Trophoblast cell (in vitro differentiated cells and primary cell): ENCODE measurements around the gene PRODH2.
A peak's percentile ranks its signal among the peaks of the same experiment; 100 is the strongest.

Experiments
- DNase-seq, 2 donors: peaks; one replicate each; pipeline ENCODE4 v3.0.0-alpha.2; 2016
- H2AFZ ChIP-seq: 2 replicates; pipeline ENCODE4 v1.6.1; 2013; ENCODE audit warnings: low read length, moderate library complexity, mild to moderate bottlenecking; ENCODE audit not compliant: insufficient read depth, poor library complexity
- H2AK5ac ChIP-seq: 2 replicates; pipeline ENCODE4 v1.6.1; 2013; ENCODE audit warnings: mild to moderate bottlenecking, low read length
- H2BK120ac ChIP-seq: 2 replicates; pipeline ENCODE4 v1.6.1; 2013; ENCODE audit warnings: low read length, mild to moderate bottlenecking, moderate library complexity; ENCODE audit not compliant: insufficient read depth, poor library complexity
- H2BK12ac ChIP-seq: 2 replicates; pipeline ENCODE4 v1.6.1; 2013; ENCODE audit warnings: mild to moderate bottlenecking, low read length, moderate library complexity
- H2BK5ac ChIP-seq: 2 replicates; pipeline ENCODE4 v1.6.1; 2013; ENCODE audit warnings: low read length, low read depth, moderate library complexity, mild to moderate bottlenecking; ENCODE audit not compliant: poor library complexity
- H3K14ac ChIP-seq: 2 replicates; pipeline ENCODE4 v1.6.1; 2013; ENCODE audit warnings: mild to moderate bottlenecking, low read length
- H3K18ac ChIP-seq: 2 replicates; pipeline ENCODE4 v1.6.1; 2013; ENCODE audit warnings: mild to moderate bottlenecking, low read length
- H3K23ac ChIP-seq: 2 replicates; pipeline ENCODE4 v1.6.1; 2013; ENCODE audit warnings: low read length
- H3K27ac ChIP-seq: 2 replicates; pipeline ENCODE4 v1.5.1; 2013; ENCODE audit warnings: low read depth, mild to moderate bottlenecking, inconsistent platforms, low read length, moderate library complexity
- H3K27me3 ChIP-seq: 2 replicates; pipeline ENCODE4 v1.6.1; 2013; ENCODE audit warnings: inconsistent platforms, mild to moderate bottlenecking, low read length, moderate library complexity; ENCODE audit not compliant: insufficient read depth
- H3K36me3 ChIP-seq, 2 experiments: 1 replicate in 1 of 2; 2 replicates in 1 of 2; pipeline ENCODE4 v1.6.1; 2013; ENCODE audit warnings: low read length in 2 of 2, mild to moderate bottlenecking in 2 of 2, moderate library complexity in 1 of 2; ENCODE audit not compliant: insufficient read depth in 2 of 2, control insufficient read depth in 1 of 2
- H3K4ac ChIP-seq: 2 replicates; pipeline ENCODE4 v1.6.1; 2013; ENCODE audit warnings: low read depth, mild to moderate bottlenecking, low read length, moderate library complexity
- H3K4me1 ChIP-seq, 2 experiments: 1 replicate in 1 of 2; 2 replicates in 1 of 2; pipeline ENCODE4 v1.6.1; 2013; ENCODE audit warnings: low read length in 2 of 2, mild to moderate bottlenecking in 2 of 2, moderate library complexity in 1 of 2; ENCODE audit not compliant: insufficient read depth in 2 of 2, control insufficient read depth in 1 of 2
- H3K4me2 ChIP-seq: 2 replicates; pipeline ENCODE4 v1.6.1; 2013; ENCODE audit warnings: inconsistent platforms, mild to moderate bottlenecking, low read length, moderate library complexity
- H3K4me3 ChIP-seq: 2 replicates; pipeline ENCODE4 v1.5.1; 2013; ENCODE audit warnings: mild to moderate bottlenecking, low read depth, low read length, inconsistent platforms
- H3K79me1 ChIP-seq: one replicate; pipeline ENCODE4 v1.6.1; 2013; ENCODE audit warnings: low read length
- H3K79me2 ChIP-seq: 2 replicates; pipeline ENCODE4 v1.6.1; 2013; ENCODE audit warnings: low read length, mild to moderate bottlenecking; ENCODE audit not compliant: control insufficient read depth, insufficient read depth, poor library complexity
- H3K9ac ChIP-seq: 2 replicates; pipeline ENCODE4 v1.6.1; 2013; ENCODE audit warnings: mild to moderate bottlenecking, low read length
- H3K9me3 ChIP-seq: 2 replicates; pipeline ENCODE4 v1.6.1; 2013; ENCODE audit warnings: low read depth, mild to moderate bottlenecking, control low read depth, inconsistent platforms, low read length; ENCODE audit not compliant: insufficient read depth
- H4K12ac ChIP-seq: 2 replicates; pipeline ENCODE4 v1.6.1; 2013; ENCODE audit warnings: low read depth, mild to moderate bottlenecking, low read length, moderate library complexity
- H4K8ac ChIP-seq: 2 replicates; pipeline ENCODE4 v1.6.1; 2013; ENCODE audit warnings: low read depth, mild to moderate bottlenecking, low read length, moderate library complexity
- H4K91ac ChIP-seq: one replicate; pipeline ENCODE4 v1.6.1; 2013; ENCODE audit warnings: low read depth, mild to moderate bottlenecking, low read length, moderate library complexity
- WGBS: extraction: QIAGEN DNeasy Blood & Tissue Kit; methylation state at CpG from one replicate; pipeline ENCODE4 v1.1.7; 2013; ENCODE audit warnings: missing lambda C conversion rate; ENCODE audit not compliant: insufficient read length, insufficient coverage; ENCODE audit errors: extremely low coverage; 5-methylcytosine and 5-hydroxymethylcytosine counted together

PRODH2 gene

DNA sequence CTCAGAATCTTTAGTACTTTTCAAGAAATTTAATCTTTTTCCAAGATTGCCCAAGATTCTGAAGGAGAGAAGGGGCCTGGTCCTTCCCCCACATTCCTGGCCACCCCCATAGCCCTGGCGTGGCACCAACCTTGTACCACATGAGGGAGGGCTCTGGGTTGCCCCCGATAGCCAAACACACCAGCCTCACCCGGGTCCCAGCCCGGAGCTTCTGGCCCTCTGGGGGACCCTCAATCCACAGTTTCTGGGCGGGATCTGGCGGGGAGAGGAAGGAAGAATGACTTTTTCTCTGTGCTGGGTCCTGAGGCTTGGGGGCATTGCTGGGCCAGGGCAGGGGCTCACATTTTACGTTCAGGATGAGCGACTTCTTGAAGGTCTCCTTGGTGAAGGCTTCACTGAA, 35.3 kb upstream of the PRODH2 start:
- Histone ChIP-seq H4K12ac (no peak overlapping the region), H2AK5ac (no peak overlapping the region), H3K23ac (no peak overlapping the region), H3K4ac (no peak overlapping the region), H3K79me1 (no peaks in the 10 kb centered on the region), H3K9ac (no peak overlapping the region), H3K36me3 (no peaks in the 10 kb centered on the region), H4K8ac (no peak overlapping the region), H3K14ac (no peak overlapping the region), H3K9me3 (peaks cover 16% of the 10 kb centered on the region), H3K27me3 (peaks cover 32% of the 10 kb centered on the region), H3K4me2 (no peak overlapping the region), H4K91ac (no peak overlapping the region), H3K79me2 (no peaks in the 10 kb centered on the region), H2BK120ac (no peak overlapping the region), H3K18ac (no peak overlapping the region), H3K27ac (no peak overlapping the region), H2BK12ac (no peak overlapping the region), H3K4me3 (no peak overlapping the region), H2BK5ac (no peak overlapping the region), H2AFZ (no peak overlapping the region), H3K4me1 (peaks cover 3 to 7% of the 10 kb centered on the region in 2 experiments)
- no peak for DNase-seq
- no CpG with 5 or more reads among the region's 8 CpGs for WGBS

- no peaks in the 10 kb centered on the region for H3K79me2 ChIP-seq
- H2BK120ac ChIP-seq = no peak overlapping the region
- no peaks in the 10 kb centered on the region for H3K36me3 ChIP-seq
- no peak overlapping the region for H2AK5ac ChIP-seq
- no peak overlapping the region for H3K4me2 ChIP-seq
- peaks cover 16% of the 10 kb centered on the region for H3K9me3 ChIP-seq
- H2BK12ac ChIP-seq = no peak overlapping the region
- peaks cover 3 to 7% of the 10 kb centered on the region in 2 experiments for H3K4me1 ChIP-seq
- no peak overlapping the region for H3K9ac ChIP-seq
- H3K4ac ChIP-seq = no peak overlapping the region
- DNase-seq = no peak
- no peak overlapping the region for H3K27ac ChIP-seq
- no peak overlapping the region for H2BK5ac ChIP-seq
- H2AFZ ChIP-seq = no peak overlapping the region
- H3K23ac ChIP-seq = no peak overlapping the region
- no peak overlapping the region for H3K14ac ChIP-seq
- H4K8ac ChIP-seq = no peak overlapping the region
- H3K27me3 ChIP-seq = peaks cover 33% of the 10 kb centered on the region
- H4K91ac ChIP-seq = no peak overlapping the region
- peak overlapping the region; percentile 36 for H3K4me3 ChIP-seq
- H4K12ac ChIP-seq = no peak overlapping the region
- H3K18ac ChIP-seq = no peak overlapping the region
- H3K79me1 ChIP-seq = no peaks in the 10 kb centered on the region
- no CpG with 5 or more reads among the region's 26 CpGs for WGBS
Observed at GRCh38 chr19:35846038-35846668, 33.5 kb upstream of the PRODH2 start.

- DNase-seq = peak in 1 of 2 donors; percentile 9
- no peak overlapping the region for H2AK5ac ChIP-seq
- no peak overlapping the region for H3K9ac ChIP-seq
- H3K79me2 ChIP-seq = no peaks in the 10 kb centered on the region
- H3K4ac ChIP-seq = no peak overlapping the region
- H3K14ac ChIP-seq = no peak overlapping the region
- H2BK12ac ChIP-seq = no peak overlapping the region
- no peak overlapping the region for H4K12ac ChIP-seq
- no peaks in the 10 kb centered on the region for H3K36me3 ChIP-seq
- H3K4me3 ChIP-seq = peak overlapping the region; percentile 36
- no peaks in the 10 kb centered on the region for H3K79me1 ChIP-seq
- peaks cover 16% of the 10 kb centered on the region for H3K9me3 ChIP-seq
- peaks cover 3 to 7% of the 10 kb centered on the region in 2 experiments for H3K4me1 ChIP-seq
- H3K27ac ChIP-seq = no peak overlapping the region
- H4K91ac ChIP-seq = no peak overlapping the region
- no peak overlapping the region for H2AFZ ChIP-seq
- H2BK5ac ChIP-seq = no peak overlapping the region
- peak overlapping the region; percentile 20 for H3K4me2 ChIP-seq
- no peak overlapping the region for H4K8ac ChIP-seq
- no CpG with 5 or more reads among the region's 63 CpGs for WGBS
- H3K18ac ChIP-seq = no peak overlapping the region
- no peak overlapping the region for H3K23ac ChIP-seq
- peaks cover 33% of the 10 kb centered on the region for H3K27me3 ChIP-seq
- no peak overlapping the region for H2BK120ac ChIP-seq
Observed at GRCh38 chr19:35845215-35846037, 32.8 kb upstream of the PRODH2 start.

GRCh38 chr19:35844482-35845214, 32.0 kb upstream of the PRODH2 start:
- H3K9ac ChIP-seq = no peak overlapping the region
- no peak overlapping the region for H3K23ac ChIP-seq
- peaks cover 16% of the 10 kb centered on the region for H3K9me3 ChIP-seq
- no peaks in the 10 kb centered on the region for H3K79me2 ChIP-seq
- no peak overlapping the region for H4K91ac ChIP-seq
- H3K14ac ChIP-seq = no peak overlapping the region
- no peak overlapping the region for H3K27ac ChIP-seq
- no peaks in the 10 kb centered on the region for H3K36me3 ChIP-seq
- H2BK120ac ChIP-seq = no peak overlapping the region
- H3K27me3 ChIP-seq = peaks cover 33% of the 10 kb centered on the region
- no peak overlapping the region for H3K4me2 ChIP-seq
- WGBS = no CpG with 5 or more reads among the region's 16 CpGs
- H4K8ac ChIP-seq = no peak overlapping the region
- no peak overlapping the region for H3K4me3 ChIP-seq
- H2BK12ac ChIP-seq = no peak overlapping the region
- no peak for DNase-seq
- H3K18ac ChIP-seq = no peak overlapping the region
- H2AK5ac ChIP-seq = no peak overlapping the region
- H3K79me1 ChIP-seq = no peaks in the 10 kb centered on the region
- no peak overlapping the region for H3K4ac ChIP-seq
- H3K4me1 ChIP-seq = peaks cover 3 to 7% of the 10 kb centered on the region in 2 experiments
- no peak overlapping the region for H4K12ac ChIP-seq
- no peak overlapping the region for H2AFZ ChIP-seq
- no peak overlapping the region for H2BK5ac ChIP-seq
